ENCODE data around the gene UBE3D.

DNA sequence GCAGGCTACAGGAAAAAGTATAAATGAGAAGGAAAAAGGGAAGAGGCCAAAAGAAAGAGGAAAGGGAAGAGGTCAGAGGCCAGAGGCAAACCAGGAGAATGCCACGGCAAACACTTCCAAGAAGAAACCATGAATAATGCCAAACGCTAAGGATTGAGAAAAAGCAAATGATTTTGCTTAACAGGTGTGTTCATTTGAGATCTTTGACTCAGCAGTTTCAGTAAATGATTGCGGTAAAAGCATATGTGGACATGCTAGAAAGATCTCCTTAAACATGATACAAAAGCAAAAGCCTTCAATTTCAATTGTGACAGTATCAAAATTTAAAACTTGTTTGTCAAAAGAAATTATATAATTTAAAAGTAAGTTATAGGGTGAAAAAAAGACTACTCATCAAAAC lies 70.6 kb downstream of the UBE3D start:
- TF ChIP-seq, protein P1, sequence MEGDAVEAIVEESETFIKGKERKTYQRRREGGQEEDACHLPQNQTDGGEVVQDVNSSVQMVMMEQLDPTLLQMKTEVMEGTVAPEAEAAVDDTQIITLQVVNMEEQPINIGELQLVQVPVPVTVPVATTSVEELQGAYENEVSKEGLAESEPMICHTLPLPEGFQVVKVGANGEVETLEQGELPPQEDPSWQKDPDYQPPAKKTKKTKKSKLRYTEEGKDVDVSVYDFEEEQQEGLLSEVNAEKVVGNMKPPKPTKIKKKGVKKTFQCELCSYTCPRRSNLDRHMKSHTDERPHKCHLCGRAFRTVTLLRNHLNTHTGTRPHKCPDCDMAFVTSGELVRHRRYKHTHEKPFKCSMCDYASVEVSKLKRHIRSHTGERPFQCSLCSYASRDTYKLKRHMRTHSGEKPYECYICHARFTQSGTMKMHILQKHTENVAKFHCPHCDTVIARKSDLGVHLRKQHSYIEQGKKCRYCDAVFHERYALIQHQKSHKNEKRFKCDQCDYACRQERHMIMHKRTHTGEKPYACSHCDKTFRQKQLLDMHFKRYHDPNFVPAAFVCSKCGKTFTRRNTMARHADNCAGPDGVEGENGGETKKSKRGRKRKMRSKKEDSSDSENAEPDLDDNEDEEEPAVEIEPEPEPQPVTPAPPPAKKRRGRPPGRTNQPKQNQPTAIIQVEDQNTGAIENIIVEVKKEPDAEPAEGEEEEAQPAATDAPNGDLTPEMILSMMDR (conservative IDR thresholded peaks at IDR 0.05; ENCODE audit: low read depth in 2 of 2): no peak
- no peak for TF ChIP-seq POLR2AphosphoS5 (IDR thresholded peaks at IDR 0.05; ENCODE audit: low read depth)
- no peak for TF ChIP-seq EZH2 (IDR thresholded peaks at IDR 0.05; ENCODE audit: low read depth, unreplicated experiment)
- TF ChIP-seq, protein P2, sequence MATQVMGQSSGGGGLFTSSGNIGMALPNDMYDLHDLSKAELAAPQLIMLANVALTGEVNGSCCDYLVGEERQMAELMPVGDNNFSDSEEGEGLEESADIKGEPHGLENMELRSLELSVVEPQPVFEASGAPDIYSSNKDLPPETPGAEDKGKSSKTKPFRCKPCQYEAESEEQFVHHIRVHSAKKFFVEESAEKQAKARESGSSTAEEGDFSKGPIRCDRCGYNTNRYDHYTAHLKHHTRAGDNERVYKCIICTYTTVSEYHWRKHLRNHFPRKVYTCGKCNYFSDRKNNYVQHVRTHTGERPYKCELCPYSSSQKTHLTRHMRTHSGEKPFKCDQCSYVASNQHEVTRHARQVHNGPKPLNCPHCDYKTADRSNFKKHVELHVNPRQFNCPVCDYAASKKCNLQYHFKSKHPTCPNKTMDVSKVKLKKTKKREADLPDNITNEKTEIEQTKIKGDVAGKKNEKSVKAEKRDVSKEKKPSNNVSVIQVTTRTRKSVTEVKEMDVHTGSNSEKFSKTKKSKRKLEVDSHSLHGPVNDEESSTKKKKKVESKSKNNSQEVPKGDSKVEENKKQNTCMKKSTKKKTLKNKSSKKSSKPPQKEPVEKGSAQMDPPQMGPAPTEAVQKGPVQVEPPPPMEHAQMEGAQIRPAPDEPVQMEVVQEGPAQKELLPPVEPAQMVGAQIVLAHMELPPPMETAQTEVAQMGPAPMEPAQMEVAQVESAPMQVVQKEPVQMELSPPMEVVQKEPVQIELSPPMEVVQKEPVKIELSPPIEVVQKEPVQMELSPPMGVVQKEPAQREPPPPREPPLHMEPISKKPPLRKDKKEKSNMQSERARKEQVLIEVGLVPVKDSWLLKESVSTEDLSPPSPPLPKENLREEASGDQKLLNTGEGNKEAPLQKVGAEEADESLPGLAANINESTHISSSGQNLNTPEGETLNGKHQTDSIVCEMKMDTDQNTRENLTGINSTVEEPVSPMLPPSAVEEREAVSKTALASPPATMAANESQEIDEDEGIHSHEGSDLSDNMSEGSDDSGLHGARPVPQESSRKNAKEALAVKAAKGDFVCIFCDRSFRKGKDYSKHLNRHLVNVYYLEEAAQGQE (IDR thresholded peaks at IDR 0.05; ENCODE audit: unreplicated experiment): no peak
- TF ChIP-seq EZH2phosphoT487 (IDR thresholded peaks at IDR 0.05; ENCODE audit: unreplicated experiment): no peak
- no peak for TF ChIP-seq STAT1 (IDR thresholded peaks at IDR 0.05; ENCODE audit: unreplicated experiment)
- TF ChIP-seq ZNF114 (CRISPR knock-in tag; IDR thresholded peaks at IDR 0.05): no peak
- TF ChIP-seq, protein P3, sequence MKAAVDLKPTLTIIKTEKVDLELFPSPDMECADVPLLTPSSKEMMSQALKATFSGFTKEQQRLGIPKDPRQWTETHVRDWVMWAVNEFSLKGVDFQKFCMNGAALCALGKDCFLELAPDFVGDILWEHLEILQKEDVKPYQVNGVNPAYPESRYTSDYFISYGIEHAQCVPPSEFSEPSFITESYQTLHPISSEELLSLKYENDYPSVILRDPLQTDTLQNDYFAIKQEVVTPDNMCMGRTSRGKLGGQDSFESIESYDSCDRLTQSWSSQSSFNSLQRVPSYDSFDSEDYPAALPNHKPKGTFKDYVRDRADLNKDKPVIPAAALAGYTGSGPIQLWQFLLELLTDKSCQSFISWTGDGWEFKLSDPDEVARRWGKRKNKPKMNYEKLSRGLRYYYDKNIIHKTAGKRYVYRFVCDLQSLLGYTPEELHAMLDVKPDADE (IDR thresholded peaks at IDR 0.05): no peak
- TF ChIP-seq CREB1 (CRISPR knock-in tag; IDR thresholded peaks at IDR 0.05; ENCODE audit: low read depth): no peak
- no peak for TF ChIP-seq JUNB (IDR thresholded peaks at IDR 0.05; ENCODE audit: unreplicated experiment)
- TF ChIP-seq NANOG (IDR thresholded peaks at IDR 0.05; ENCODE audit: borderline replicate concordance): no peak
- TF ChIP-seq ZNF331 (CRISPR knock-in tag; IDR thresholded peaks at IDR 0.05; ENCODE audit: low read depth): no peak
- TF ChIP-seq, protein P4, sequence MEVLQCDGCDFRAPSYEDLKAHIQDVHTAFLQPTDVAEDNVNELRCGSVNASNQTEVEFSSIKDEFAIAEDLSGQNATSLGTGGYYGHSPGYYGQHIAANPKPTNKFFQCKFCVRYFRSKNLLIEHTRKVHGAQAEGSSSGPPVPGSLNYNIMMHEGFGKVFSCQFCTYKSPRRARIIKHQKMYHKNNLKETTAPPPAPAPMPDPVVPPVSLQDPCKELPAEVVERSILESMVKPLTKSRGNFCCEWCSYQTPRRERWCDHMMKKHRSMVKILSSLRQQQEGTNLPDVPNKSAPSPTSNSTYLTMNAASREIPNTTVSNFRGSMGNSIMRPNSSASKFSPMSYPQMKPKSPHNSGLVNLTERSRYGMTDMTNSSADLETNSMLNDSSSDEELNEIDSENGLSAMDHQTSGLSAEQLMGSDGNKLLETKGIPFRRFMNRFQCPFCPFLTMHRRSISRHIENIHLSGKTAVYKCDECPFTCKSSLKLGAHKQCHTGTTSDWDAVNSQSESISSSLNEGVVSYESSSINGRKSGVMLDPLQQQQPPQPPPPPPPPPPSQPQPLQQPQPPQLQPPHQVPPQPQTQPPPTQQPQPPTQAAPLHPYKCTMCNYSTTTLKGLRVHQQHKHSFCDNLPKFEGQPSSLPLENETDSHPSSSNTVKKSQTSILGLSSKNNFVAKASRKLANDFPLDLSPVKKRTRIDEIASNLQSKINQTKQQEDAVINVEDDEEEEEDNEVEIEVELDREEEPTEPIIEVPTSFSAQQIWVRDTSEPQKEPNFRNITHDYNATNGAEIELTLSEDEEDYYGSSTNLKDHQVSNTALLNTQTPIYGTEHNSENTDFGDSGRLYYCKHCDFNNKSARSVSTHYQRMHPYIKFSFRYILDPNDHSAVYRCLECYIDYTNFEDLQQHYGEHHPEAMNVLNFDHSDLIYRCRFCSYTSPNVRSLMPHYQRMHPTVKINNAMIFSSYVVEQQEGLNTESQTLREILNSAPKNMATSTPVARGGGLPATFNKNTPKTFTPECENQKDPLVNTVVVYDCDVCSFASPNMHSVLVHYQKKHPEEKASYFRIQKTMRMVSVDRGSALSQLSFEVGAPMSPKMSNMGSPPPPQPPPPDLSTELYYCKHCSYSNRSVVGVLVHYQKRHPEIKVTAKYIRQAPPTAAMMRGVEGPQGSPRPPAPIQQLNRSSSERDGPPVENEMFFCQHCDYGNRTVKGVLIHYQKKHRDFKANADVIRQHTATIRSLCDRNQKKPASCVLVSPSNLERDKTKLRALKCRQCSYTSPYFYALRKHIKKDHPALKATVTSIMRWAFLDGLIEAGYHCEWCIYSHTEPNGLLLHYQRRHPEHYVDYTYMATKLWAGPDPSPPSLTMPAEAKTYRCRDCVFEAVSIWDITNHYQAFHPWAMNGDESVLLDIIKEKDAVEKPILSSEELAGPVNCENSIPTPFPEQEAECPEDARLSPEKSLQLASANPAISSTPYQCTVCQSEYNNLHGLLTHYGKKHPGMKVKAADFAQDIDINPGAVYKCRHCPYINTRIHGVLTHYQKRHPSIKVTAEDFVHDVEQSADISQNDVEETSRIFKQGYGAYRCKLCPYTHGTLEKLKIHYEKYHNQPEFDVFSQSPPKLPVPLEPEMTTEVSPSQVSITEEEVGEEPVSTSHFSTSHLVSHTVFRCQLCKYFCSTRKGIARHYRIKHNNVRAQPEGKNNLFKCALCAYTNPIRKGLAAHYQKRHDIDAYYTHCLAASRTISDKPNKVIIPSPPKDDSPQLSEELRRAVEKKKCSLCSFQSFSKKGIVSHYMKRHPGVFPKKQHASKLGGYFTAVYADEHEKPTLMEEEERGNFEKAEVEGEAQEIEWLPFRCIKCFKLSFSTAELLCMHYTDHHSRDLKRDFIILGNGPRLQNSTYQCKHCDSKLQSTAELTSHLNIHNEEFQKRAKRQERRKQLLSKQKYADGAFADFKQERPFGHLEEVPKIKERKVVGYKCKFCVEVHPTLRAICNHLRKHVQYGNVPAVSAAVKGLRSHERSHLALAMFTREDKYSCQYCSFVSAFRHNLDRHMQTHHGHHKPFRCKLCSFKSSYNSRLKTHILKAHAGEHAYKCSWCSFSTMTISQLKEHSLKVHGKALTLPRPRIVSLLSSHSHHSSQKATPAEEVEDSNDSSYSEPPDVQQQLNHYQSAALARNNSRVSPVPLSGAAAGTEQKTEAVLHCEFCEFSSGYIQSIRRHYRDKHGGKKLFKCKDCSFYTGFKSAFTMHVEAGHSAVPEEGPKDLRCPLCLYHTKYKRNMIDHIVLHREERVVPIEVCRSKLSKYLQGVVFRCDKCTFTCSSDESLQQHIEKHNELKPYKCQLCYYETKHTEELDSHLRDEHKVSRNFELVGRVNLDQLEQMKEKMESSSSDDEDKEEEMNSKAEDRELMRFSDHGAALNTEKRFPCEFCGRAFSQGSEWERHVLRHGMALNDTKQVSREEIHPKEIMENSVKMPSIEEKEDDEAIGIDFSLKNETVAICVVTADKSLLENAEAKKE (CRISPR knock-in tag; IDR thresholded peaks at IDR 0.05): no peak
